HepG2 (cell line): ENCODE measurements around the gene KIAA0232. TPM values are rescaled to one million over a fixed set of nuclear protein-coding genes. Genes with fewer than 3 reads are reported as not detected.
A peak's percentile ranks its signal among the peaks of the same experiment; 100 is the strongest.

Experiments
- AFF4 ChIP-seq: sonication (generic); formaldehyde crosslinking; IDR thresholded peaks from 2 replicates; pipeline ENCODE4 v1.4.0; 2020; ENCODE audit warnings: missing genetic modification reagents
- CEBPZ ChIP-seq: IDR thresholded peaks from 2 replicates; pipeline ENCODE4 v1.6.1; 2012; ENCODE audit warnings: low read length, improper control_type of control experiment
- ELF4 ChIP-seq: sonication (generic); formaldehyde crosslinking; IDR thresholded peaks from 2 replicates; pipeline ENCODE4 v1.5.0; 2020; ENCODE audit warnings: missing genetic modification reagents, mild to moderate bottlenecking, moderate library complexity, borderline replicate concordance
- EP300 ChIP-seq, 3 experiments: sonication (generic) in 1 of 3; formaldehyde crosslinking in 1 of 3; IDR thresholded peaks; 2 replicates each; pipeline versions ENCODE4 v1.5.1 to v1.6.1; 2011 to 2020; ENCODE audit warnings: low read depth in 2 of 3, low read length in 2 of 3, borderline replicate concordance in 1 of 3, improper control_type of control experiment in 1 of 3, mild to moderate bottlenecking in 1 of 3, missing genetic modification reagents in 1 of 3, moderate library complexity in 1 of 3
- MEF2D ChIP-seq: sonication (generic); formaldehyde crosslinking; IDR thresholded peaks from 2 replicates; pipeline ENCODE4 v1.5.1; 2020; ENCODE audit warnings: mild to moderate bottlenecking, missing genetic modification reagents
- MLX ChIP-seq: IDR thresholded peaks from 2 replicates; pipeline ENCODE4 v1.6.1; 2016
- NFATC3 ChIP-seq: sonication (generic); formaldehyde crosslinking; IDR thresholded peaks from 2 replicates; pipeline ENCODE4 v1.5.1; 2020; ENCODE audit warnings: mild to moderate bottlenecking, missing genetic modification reagents
- RELA ChIP-seq: sonication (generic); formaldehyde crosslinking; IDR thresholded peaks from 2 replicates; pipeline ENCODE4 v1.4.0; 2020; ENCODE audit warnings: missing genetic modification reagents
- ZKSCAN1 ChIP-seq: fragments of 150-350 bp; IDR thresholded peaks from 2 replicates; pipeline ENCODE4 v1.6.1; 2014; ENCODE audit warnings: low read length
- ZKSCAN5 ChIP-seq: sonication (generic); formaldehyde crosslinking; IDR thresholded peaks from 2 replicates; pipeline ENCODE4 v1.5.1; 2020; ENCODE audit warnings: mild to moderate bottlenecking, missing genetic modification reagents
- ZMYM4 ChIP-seq: sonication (generic); formaldehyde crosslinking; IDR thresholded peaks from 2 replicates; pipeline ENCODE4 v1.8.1; 2023; ENCODE audit warnings: mild to moderate bottlenecking, missing genetic modification reagents
- ZNF143 ChIP-seq: sonication (generic); formaldehyde crosslinking; IDR thresholded peaks from 2 replicates; pipeline ENCODE4 v1.4.0; 2020; ENCODE audit warnings: missing genetic modification reagents
- ZNF24 ChIP-seq: fragments of 450-650 bp; IDR thresholded peaks from 2 replicates; pipeline ENCODE4 v1.6.1; 2017; ENCODE audit warnings: antibody characterized with exemption, mild to moderate bottlenecking
- ZNF350 ChIP-seq: sonication (generic); formaldehyde crosslinking; IDR thresholded peaks from 2 replicates; pipeline ENCODE4 v1.4.0; 2020; ENCODE audit warnings: mild to moderate bottlenecking, low read depth, missing genetic modification reagents, borderline replicate concordance
- ZNF576 ChIP-seq: sonication (generic); formaldehyde crosslinking; IDR thresholded peaks from 2 replicates; pipeline ENCODE4 v1.4.0; 2020; ENCODE audit warnings: mild to moderate bottlenecking, missing genetic modification reagents
- ZNF674 ChIP-seq: sonication (generic); formaldehyde crosslinking; IDR thresholded peaks from 2 replicates; pipeline ENCODE4 v1.5.0; 2020; ENCODE audit warnings: low read depth, mild to moderate bottlenecking, missing genetic modification reagents
- polyA plus RNA-seq, 8 experiments: library from polyadenylated mRNA; depleted of rRNA in 3 of 8; stranded (reverse) in 7 of 8; unstranded in 1 of 8; fragments of >200 nt; fragmentation: Illumina TruSeq in 4 of 8; extraction: Trizol in 4 of 8; gene quantifications; 2 replicates each; pipeline versions ENCODE4 v1.2.1 to v1.2.3, GENCODE V29; 2011 to 2016; ENCODE audit warnings: low read depth in 4 of 8, missing spikeins in 1 of 8, mixed read lengths in 1 of 8; ENCODE audit not compliant: insufficient read depth in 1 of 8
- total RNA-seq, 5 experiments: library from RNA; depleted of rRNA; stranded (reverse); fragments of >200 nt; fragmentation: Illumina TruSeq; extraction: Trizol; gene quantifications; 2 replicates each; pipeline ENCODE4 v1.2.3, GENCODE V29; 2016; ENCODE audit warnings: low read depth in 1 of 5
- TF ChIP-seq, protein P1 (sequence below): sonication (generic); formaldehyde crosslinking; IDR thresholded peaks from 2 replicates; pipeline ENCODE4 v1.8.0; 2022; ENCODE audit warnings: missing genetic modification reagents, mild to moderate bottlenecking, inconsistent platforms, borderline replicate concordance
- TF ChIP-seq, protein P2 (sequence below): sonication (generic); formaldehyde crosslinking; IDR thresholded peaks from 2 replicates; pipeline ENCODE4 v1.9.0; 2022; ENCODE audit warnings: low read depth, missing genetic modification reagents

KIAA0232 gene
- total and polyA plus RNA-seq, 2 of the 13 experiments (the other 11 are each of a cell fraction or from before 2014, with no cell fraction given): 7.8 to 17.1 TPM

GRCh38 chr4:6929812-6930464 is 147.4 kb downstream of the KIAA0232 start (continued):
- TF ChIP-seq AFF4 (CRISPR knock-in tag) (no peak), MEF2D (CRISPR knock-in tag) (peak; percentile 97), CEBPZ (no peak), ZNF24 (no peak), RELA (CRISPR knock-in tag) (no peak), ZNF143 (no peak), EP300 (IDR thresholded peaks at IDR 0.05; ENCODE audit: low read depth in 2 of 2, low read length in 2 of 2) (peak; percentile 17 to 24; a peak in 1 of 4 replicates), EP300 (CRISPR knock-in tag; IDR thresholded peaks at IDR 0.05; ENCODE audit: borderline replicate concordance) (no peak), ZMYM4 (0 out of 2 replicates have a peak, but pooled peaks have one; percentile 11), ZKSCAN1 (no peak), NFATC3 (CRISPR knock-in tag) (no peak), ZKSCAN5 (CRISPR knock-in tag) (no peak), ZNF350 (CRISPR knock-in tag) (no peak; the same call in 1 of the 2 replicates), ELF4 (no peak), MLX (CRISPR knock-in tag) (peak; percentile 51; the same call in 1 of the 2 replicates), ZNF674 (CRISPR knock-in tag) (no peak), ZNF576 (no peak)
- TF ChIP-seq, protein P1, sequence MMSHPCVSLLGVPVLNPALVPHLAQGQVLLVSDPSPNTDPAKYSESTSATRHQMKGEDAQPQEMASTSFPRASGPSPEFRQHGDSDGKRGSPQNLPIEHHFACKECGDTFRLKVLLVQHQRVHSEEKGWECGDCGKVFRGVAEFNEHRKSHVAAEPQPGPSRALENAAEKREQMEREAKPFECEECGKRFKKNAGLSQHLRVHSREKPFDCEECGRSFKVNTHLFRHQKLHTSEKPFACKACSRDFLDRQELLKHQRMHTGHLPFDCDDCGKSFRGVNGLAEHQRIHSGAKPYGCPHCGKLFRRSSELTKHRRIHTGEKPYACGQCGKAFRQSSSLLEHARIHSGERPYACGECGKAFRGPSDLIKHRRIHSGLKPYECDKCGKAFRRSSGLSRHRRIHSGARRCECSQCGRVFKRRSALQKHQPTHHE: no peak
- TF ChIP-seq, protein P2, sequence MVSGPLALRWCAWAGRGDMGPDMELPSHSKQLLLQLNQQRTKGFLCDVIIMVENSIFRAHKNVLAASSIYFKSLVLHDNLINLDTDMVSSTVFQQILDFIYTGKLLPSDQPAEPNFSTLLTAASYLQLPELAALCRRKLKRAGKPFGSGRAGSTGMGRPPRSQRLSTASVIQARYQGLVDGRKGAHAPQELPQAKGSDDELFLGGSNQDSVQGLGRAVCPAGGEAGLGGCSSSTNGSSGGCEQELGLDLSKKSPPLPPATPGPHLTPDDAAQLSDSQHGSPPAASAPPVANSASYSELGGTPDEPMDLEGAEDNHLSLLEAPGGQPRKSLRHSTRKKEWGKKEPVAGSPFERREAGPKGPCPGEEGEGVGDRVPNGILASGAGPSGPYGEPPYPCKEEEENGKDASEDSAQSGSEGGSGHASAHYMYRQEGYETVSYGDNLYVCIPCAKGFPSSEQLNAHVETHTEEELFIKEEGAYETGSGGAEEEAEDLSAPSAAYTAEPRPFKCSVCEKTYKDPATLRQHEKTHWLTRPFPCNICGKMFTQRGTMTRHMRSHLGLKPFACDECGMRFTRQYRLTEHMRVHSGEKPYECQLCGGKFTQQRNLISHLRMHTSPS: no peak
